Kidney epithelial cell (primary cell): ENCODE measurements around the gene IFT88. TPM values are rescaled to one million over a fixed set of nuclear protein-coding genes. Genes with fewer than 3 reads are reported as not detected.

Experiments used
- DNase-seq: peaks from one replicate; pipeline ENCODE4 v3.0.0-alpha.2; 2010; ENCODE audit warnings: low read depth
- H3K27me3 ChIP-seq: 2 replicates; pipeline ENCODE4 v1.6.0; 2011; ENCODE audit warnings: low read length; ENCODE audit not compliant: control insufficient read depth, insufficient read depth
- H3K36me3 ChIP-seq: 2 replicates; pipeline ENCODE4 v1.5.1; 2011; ENCODE audit warnings: low read length; ENCODE audit not compliant: control insufficient read depth, insufficient read depth
- H3K4me3 ChIP-seq: 2 replicates; pipeline ENCODE4 v1.5.1; 2011; ENCODE audit warnings: low read depth, mild to moderate bottlenecking, control low read depth, low read length
- total RNA-seq: library from RNA; depleted of rRNA; stranded (reverse); fragments of >200 nt; gene quantifications from 2 replicates; pipeline ENCODE4 v1.2.3, GENCODE V29; 2015
- TF ChIP-seq, protein P1 (sequence below): IDR thresholded peaks from 2 replicates; pipeline ENCODE4 v1.5.1; 2011; ENCODE audit warnings: mild to moderate bottlenecking, moderate library complexity, low read length, control low read depth, inconsistent platforms; ENCODE audit not compliant: insufficient read depth, poor library complexity, severe bottlenecking

The IFT88 gene
- total RNA-seq, 1 donor from 2014 or later, result 12.2 TPM

DNA sequence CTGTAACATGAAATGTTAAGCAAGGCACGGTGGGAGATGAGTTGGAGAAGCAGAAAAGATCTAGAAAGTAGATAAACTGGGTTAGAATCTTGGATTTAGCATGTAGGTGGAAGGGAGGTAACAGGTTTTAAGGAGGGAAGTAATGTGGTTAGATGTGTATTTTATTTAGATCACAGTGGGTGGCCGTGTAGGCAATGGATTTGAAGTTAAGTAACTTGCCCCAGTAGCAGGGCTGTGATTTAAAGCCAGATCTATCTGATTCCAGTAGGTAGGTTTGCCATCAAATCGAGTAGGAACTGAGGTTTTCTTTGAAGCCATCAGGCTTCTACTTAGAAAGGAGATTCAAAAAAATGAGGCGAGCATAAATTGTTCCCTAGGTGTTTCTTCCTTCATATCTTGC lies 86.0 kb downstream of the IFT88 start:
- Histone ChIP-seq H3K4me3 (no peak overlapping the region), H3K36me3 (no peaks in the 10 kb centered on the region), H3K27me3 (no peaks in the 10 kb centered on the region)
- TF ChIP-seq, protein P1, sequence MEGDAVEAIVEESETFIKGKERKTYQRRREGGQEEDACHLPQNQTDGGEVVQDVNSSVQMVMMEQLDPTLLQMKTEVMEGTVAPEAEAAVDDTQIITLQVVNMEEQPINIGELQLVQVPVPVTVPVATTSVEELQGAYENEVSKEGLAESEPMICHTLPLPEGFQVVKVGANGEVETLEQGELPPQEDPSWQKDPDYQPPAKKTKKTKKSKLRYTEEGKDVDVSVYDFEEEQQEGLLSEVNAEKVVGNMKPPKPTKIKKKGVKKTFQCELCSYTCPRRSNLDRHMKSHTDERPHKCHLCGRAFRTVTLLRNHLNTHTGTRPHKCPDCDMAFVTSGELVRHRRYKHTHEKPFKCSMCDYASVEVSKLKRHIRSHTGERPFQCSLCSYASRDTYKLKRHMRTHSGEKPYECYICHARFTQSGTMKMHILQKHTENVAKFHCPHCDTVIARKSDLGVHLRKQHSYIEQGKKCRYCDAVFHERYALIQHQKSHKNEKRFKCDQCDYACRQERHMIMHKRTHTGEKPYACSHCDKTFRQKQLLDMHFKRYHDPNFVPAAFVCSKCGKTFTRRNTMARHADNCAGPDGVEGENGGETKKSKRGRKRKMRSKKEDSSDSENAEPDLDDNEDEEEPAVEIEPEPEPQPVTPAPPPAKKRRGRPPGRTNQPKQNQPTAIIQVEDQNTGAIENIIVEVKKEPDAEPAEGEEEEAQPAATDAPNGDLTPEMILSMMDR, result no peak
- DNase-seq, result no peak

DNA sequence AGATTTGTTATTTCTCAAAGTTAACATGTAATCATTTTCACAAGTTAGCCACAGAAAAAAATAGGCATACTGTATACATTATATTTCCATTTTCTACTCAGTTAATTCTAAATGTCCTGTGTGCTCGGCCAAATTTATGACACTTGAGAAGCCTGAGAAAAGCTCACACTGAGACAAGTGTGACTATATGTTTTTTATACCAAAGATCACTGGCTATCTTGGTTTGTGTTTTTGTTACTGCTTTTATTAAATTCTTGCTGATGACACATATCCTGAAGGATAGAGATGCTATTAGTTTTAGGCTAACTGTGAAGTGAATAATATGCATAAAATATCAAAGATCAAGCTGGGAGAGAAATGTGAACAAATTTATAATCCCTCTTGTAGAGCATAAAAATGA lies 87.2 kb downstream of the IFT88 start:
- H3K36me3 ChIP-seq, result no peaks in the 10 kb centered on the region

DNA sequence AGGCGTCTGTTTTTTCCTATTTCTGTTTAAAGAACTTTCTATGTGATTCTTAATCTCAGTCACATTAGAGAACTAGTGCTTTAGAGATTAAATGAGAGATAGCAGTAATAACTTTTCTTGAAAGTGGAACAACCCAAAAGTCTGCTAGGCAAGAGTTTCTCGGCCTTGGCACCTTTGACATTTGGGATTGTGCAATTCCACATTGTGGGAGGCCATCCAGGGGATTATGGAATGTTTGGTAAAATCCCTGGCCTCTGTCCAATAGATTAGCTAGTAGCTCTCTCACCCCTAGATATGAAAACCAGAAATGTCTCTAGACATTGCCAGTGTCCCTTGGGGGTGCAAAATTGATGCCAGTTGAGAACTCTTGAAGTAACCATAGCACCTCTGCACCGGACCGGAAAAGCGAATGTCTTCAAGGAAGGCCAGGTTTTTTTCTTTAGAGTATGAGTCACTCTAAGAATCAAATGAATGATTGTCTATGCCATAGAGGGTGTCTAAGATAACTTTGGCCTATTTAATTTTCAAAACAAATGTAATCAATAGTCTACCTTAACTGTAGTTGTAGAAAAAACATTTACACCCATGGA lies 91.6 kb downstream of the IFT88 start:
- Histone ChIP-seq H3K36me3 (no peaks in the 10 kb centered on the region), H3K27me3 (no peaks in the 10 kb centered on the region), H3K4me3 (no peak overlapping the region)
- no peak for DNase-seq
- TF ChIP-seq, protein P1, result no peak

More for the DNA sequence above, 87.2 kb downstream of the IFT88 start:
- Histone ChIP-seq H3K27me3 (no peaks in the 10 kb centered on the region), H3K4me3 (no peak overlapping the region)
- TF ChIP-seq, protein P1, result no peak
- DNase-seq, result no peak

DNA sequence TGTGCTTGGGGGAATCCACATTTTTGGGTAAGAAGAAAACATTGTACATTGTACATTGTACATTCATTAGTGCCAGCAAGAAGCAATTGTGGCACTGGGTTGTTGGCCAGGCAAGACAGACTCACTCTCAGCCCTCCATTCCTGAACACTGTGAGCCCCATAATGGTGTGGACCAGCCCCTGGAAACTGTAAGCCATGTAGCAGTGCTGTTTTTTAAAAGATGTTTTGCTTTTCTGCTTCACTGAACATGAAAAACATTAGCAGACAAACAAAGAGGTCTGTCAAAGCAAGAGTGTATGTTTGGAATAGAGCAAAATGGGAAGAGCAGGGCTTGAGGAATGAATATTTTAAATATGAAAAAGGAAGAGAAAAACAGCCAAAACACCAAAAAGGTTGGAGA lies 97.4 kb downstream of the IFT88 start:
- no peaks in the 10 kb centered on the region for H3K27me3 ChIP-seq
- no peak for DNase-seq
- TF ChIP-seq, protein P1, result no peak

DNA sequence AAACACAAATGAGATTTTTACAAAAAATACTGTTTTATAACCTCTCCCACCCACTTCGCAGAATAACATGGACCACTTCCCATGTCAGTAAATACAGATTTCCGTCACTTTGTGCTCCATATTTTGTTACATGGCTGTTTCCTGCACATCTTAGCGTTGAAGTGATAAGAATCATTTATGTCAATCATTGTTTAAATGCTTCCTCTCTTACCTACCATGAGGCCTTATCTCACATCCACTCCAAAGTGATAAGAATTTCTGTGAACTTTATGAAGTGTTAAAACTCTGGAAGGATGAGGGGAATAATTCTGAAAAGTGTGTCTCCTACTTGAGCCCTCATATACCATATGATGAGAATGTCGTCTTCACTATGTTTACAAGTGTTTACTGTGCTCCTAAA lies 100.0 kb downstream of the IFT88 start:
- Histone ChIP-seq H3K36me3 (no peaks in the 10 kb centered on the region), H3K4me3 (no peak overlapping the region), H3K27me3 (no peaks in the 10 kb centered on the region)
- TF ChIP-seq, protein P1, result no peak
- DNase-seq, result no peak

More for the DNA sequence above, 97.4 kb downstream of the IFT88 start:
- Histone ChIP-seq H3K36me3 (no peaks in the 10 kb centered on the region), H3K4me3 (no peak overlapping the region)

DNA sequence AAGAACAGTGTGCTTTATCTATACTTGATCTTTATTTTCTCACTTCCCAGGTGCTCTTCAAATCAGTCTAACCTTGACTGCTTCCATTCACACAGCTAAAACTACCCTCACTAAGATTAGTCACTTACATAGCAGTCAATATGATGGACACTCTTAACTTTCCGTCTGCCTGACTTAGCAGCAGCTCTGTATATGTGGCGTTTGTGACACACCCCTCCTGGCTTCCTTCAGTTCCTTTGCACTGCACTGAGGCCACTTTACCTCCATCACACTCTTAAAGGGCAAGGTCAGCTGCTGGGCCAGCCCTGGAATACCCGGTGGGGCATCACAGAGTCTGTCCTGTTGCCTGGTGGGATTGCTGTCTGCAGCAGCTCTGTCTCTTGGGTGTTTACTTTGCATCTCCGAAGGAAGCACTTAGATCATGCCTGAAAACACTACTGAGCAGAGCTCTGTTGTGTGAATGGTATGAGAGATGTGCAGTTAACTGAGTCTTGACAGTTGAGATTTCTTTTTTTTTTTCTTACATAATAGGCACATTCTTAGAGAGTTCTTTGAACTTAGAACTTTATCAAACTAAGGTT lies 101.0 kb downstream of the IFT88 start:
- no peak overlapping the region for H3K4me3 ChIP-seq
- TF ChIP-seq, protein P1, result no peak
- no peaks in the 10 kb centered on the region for H3K36me3 ChIP-seq
- no peak for DNase-seq
- no peaks in the 10 kb centered on the region for H3K27me3 ChIP-seq
